ENCODE results near the gene MAP3K8. TPM values are rescaled to one million over a fixed set of nuclear protein-coding genes. Genes with fewer than 3 reads are reported as not detected.

The MAP3K8 gene
- total and polyA plus RNA-seq, 9 of the 15 experiments (the other 6 are each of a cell fraction or from before 2014, with no cell fraction given), result 6.9 to 23.6 (median 13.6) TPM

GRCh38 chr10:30503700-30504266 lies 69.8 kb downstream of the MAP3K8 start (continued):
- TF ChIP-seq CHD7 (IDR thresholded peaks at IDR 0.05; ENCODE audit: low read depth, low read length) (no peak), PRPF4 (IDR thresholded peaks at IDR 0.05; ENCODE audit: insufficient read depth, low read depth, low read length, poor library complexity, severe bottlenecking) (no peak), SMAD4 (CRISPR knock-in tag; conservative IDR thresholded peaks at IDR 0.05) (peak; percentile 70; the same call in 1 of the 2 replicates), RAD21 (CRISPR knock-in tag; conservative IDR thresholded peaks at IDR 0.05 in 1 of 2, IDR thresholded peaks at IDR 0.05 in 1 of 2) (0 out of 4 replicates have a peak, but pooled peaks of 1 of the 2 experiments have one; percentile 6), MXI1 (IDR thresholded peaks at IDR 0.05; ENCODE audit: low read depth, low read length) (no peak), ZNF778 (CRISPR knock-in tag; IDR thresholded peaks at IDR 0.05) (no peak), L3MBTL2 (IDR thresholded peaks at IDR 0.05) (peak; percentile 51)
- TF ChIP-seq, protein P1, sequence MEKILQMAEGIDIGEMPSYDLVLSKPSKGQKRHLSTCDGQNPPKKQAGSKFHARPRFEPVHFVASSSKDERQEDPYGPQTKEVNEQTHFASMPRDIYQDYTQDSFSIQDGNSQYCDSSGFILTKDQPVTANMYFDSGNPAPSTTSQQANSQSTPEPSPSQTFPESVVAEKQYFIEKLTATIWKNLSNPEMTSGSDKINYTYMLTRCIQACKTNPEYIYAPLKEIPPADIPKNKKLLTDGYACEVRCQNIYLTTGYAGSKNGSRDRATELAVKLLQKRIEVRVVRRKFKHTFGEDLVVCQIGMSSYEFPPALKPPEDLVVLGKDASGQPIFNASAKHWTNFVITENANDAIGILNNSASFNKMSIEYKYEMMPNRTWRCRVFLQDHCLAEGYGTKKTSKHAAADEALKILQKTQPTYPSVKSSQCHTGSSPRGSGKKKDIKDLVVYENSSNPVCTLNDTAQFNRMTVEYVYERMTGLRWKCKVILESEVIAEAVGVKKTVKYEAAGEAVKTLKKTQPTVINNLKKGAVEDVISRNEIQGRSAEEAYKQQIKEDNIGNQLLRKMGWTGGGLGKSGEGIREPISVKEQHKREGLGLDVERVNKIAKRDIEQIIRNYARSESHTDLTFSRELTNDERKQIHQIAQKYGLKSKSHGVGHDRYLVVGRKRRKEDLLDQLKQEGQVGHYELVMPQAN (IDR thresholded peaks at IDR 0.05; ENCODE audit: borderline replicate concordance), result no peak
